Breast epithelium (tissue), 4 donors: ENCODE data around the gene SH3BGRL2. TPM values are rescaled to one million over a fixed set of nuclear protein-coding genes. Genes with fewer than 3 reads are reported as not detected.

Source experiments
- DNase-seq, 2 donors: peaks; one replicate each; pipeline ENCODE4 v3.0.0-alpha.2; 2019; ENCODE audit warnings: low spot score in 2 of 2
- H3K27ac ChIP-seq, 2 donors: fragments of 200-600 bp; sonication (generic) in 1 of 2; one replicate each; pipeline ENCODE4 v1.5.1; 2016 to 2019; ENCODE audit warnings: mild to moderate bottlenecking in 1 of 2
- H3K27me3 ChIP-seq, 2 donors: fragments of 200-600 bp; sonication (generic) in 1 of 2; one replicate each; pipeline versions ENCODE4 v1.5.1 to v1.6.0; 2017 to 2019; ENCODE audit warnings: control low read depth in 1 of 2, mild to moderate bottlenecking in 1 of 2
- H3K36me3 ChIP-seq: fragments of 200-600 bp; one replicate; pipeline ENCODE4 v1.5.1; 2019
- H3K4me1 ChIP-seq, 2 donors: fragments of 200-600 bp; sonication (generic); one replicate each; pipeline ENCODE4 v1.5.1; 2016 to 2019; ENCODE audit warnings: control low read depth in 1 of 2
- H3K4me3 ChIP-seq, 3 donors: fragments of 200-600 bp; sonication (generic); 1 replicate in 2 of 3; 2 replicates in 1 of 3; pipeline ENCODE4 v1.5.1; 2016 to 2019; ENCODE audit warnings: mild to moderate bottlenecking in 3 of 3, moderate library complexity in 2 of 3
- H3K9me3 ChIP-seq, 2 donors: fragments of 200-600 bp; sonication (generic) in 1 of 2; one replicate each; pipeline ENCODE4 v1.5.1; 2016 to 2019; ENCODE audit warnings: control low read depth in 1 of 2
- CTCF ChIP-seq, 3 donors: fragments of 450-650 bp; IDR thresholded peaks; one replicate each; pipeline ENCODE4 v1.5.1; 2016 to 2017; ENCODE audit warnings: antibody characterized with exemption in 3 of 3, mild to moderate bottlenecking in 3 of 3, moderate library complexity in 3 of 3
- POLR2A ChIP-seq: fragments of 450-650 bp; IDR thresholded peaks from one replicate; pipeline ENCODE4 v1.6.1; 2016; ENCODE audit warnings: antibody characterized with exemption, mild to moderate bottlenecking, moderate library complexity
- POLR2AphosphoS5 ChIP-seq, 3 donors: sonication (generic); formaldehyde crosslinking; IDR thresholded peaks; one replicate each; pipeline ENCODE4 v1.6.1; 2017; ENCODE audit warnings: antibody characterized with exemption in 3 of 3
- intact Hi-C: fragments of 100-400 bp; cut with DNase I; formaldehyde crosslinking; loops from one replicate; pipeline ENCODE4 v1.15.1; 2023; ENCODE audit warnings: low total_unique reads
- total RNA-seq, 3 donors: library from RNA; depleted of rRNA; stranded (reverse); fragments of >200 nt; gene quantifications; one replicate each; pipeline ENCODE4 v1.1.0, GENCODE V29; 2016

The SH3BGRL2 gene
- total RNA-seq, 3 donors from 2014 or later: 31.8 to 54.4 (median 50.9) TPM

DNA sequence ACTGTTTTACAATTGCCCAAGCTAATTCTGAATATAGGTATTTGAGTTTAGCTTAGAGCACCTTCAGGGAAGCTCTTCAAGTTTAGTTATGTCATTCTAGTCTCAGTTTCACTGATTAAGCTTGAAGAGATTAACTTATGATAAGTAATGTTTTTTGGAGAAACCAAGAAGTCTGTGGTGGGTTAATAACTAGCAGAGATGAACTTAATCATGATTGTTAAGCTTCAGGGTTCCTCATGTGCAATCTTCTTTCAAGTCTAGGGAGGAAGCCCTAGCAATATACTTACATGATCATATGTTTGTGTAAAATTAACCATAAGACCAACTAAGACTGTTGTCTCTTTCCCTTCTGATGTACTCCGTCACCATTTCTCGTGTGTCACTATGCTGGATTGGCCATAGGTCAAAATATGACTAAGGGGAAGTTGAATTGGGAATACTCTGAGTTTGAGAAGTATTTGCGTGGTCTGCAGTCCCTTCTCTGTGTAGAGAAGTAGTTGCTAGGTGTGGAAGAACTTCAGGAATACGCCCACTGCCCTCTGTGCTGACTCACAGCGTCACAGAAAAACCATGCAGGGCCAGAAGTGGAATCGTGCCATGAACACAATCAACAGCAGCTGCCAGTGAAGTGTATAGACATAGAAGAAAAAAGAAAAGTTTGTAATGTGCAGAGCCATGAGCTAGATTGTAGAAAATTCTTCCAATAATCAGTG lies 88.3 kb downstream of the SH3BGRL2 start:
- intact Hi-C loops: no loop called here
- TF ChIP-seq CTCF (IDR thresholded peaks at IDR 0.05) (no peak), POLR2A (no peak), POLR2AphosphoS5 (IDR thresholded peaks at IDR 0.05) (no peak)
- H3K27ac ChIP-seq: no peak overlapping the region
- no peaks in the 10 kb centered on the region for H3K27me3 ChIP-seq
- no peak overlapping the region for H3K4me3 ChIP-seq
- DNase-seq: no peak
- no peaks in the 10 kb centered on the region for H3K36me3 ChIP-seq
- H3K4me1 ChIP-seq: no peaks in the 10 kb centered on the region
- H3K9me3 ChIP-seq: no peaks in the 10 kb centered on the region

DNA sequence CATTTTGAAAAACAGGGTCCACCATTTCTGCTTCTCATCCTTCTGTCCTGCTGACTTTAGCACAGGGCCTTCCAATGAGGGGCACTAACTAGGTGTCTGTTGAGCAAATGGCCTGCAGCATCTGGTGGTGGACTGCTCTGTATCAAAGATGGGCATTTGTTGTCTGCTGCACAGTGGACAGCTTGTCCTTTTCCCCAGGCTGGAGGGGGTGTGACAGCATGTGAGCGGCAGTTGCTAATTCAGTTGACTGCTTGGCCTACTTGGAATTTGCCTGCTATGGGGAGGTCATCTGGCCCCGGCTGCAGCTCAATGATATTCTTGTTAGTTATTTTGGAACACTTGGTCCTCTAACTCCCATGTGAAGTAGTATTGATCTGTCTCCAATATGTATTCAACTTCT lies 93.7 kb downstream of the SH3BGRL2 start:
- no peaks in the 10 kb centered on the region for H3K36me3 ChIP-seq
- H3K27me3 ChIP-seq: no peaks in the 10 kb centered on the region
- H3K4me1 ChIP-seq: no peaks in the 10 kb centered on the region
- no peak overlapping the region for H3K27ac ChIP-seq
- no peak overlapping the region for H3K4me3 ChIP-seq
- intact Hi-C loops: no loop called here
- no peak for TF ChIP-seq CTCF (IDR thresholded peaks at IDR 0.05)
- no peak for TF ChIP-seq POLR2A
- no peak for TF ChIP-seq POLR2AphosphoS5 (IDR thresholded peaks at IDR 0.05)
- no peak for DNase-seq
- H3K9me3 ChIP-seq: no peaks in the 10 kb centered on the region

DNA sequence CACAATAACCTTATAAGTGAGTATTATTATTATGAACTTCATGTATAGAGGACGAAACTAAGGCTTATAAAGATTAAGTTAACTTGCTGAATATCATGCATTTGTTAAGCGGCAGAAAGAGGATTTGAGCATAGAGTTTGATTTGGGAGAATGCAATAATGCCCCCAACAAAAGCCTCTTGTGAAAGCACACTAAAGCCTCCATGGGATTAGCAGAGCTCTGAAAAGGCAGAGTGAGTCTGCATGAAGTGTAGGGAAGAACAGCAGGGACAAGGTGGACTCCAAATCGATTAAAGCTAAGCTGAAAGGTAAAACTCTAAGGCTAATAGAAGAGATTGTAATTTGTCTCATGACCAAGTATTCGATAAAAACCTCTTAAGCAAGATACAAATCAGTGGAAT lies 100.3 kb downstream of the SH3BGRL2 start:
- H3K27ac ChIP-seq: no peak overlapping the region
- no peak for TF ChIP-seq POLR2AphosphoS5 (IDR thresholded peaks at IDR 0.05)
- TF ChIP-seq CTCF (IDR thresholded peaks at IDR 0.05): no peak
- no peak for TF ChIP-seq POLR2A
- H3K9me3 ChIP-seq: no peaks in the 10 kb centered on the region
- no peaks in the 10 kb centered on the region for H3K4me1 ChIP-seq
- no peak overlapping the region for H3K4me3 ChIP-seq
- no peak for DNase-seq
- H3K36me3 ChIP-seq: no peaks in the 10 kb centered on the region
- intact Hi-C loops: no loop called here
- no peaks in the 10 kb centered on the region for H3K27me3 ChIP-seq

DNA sequence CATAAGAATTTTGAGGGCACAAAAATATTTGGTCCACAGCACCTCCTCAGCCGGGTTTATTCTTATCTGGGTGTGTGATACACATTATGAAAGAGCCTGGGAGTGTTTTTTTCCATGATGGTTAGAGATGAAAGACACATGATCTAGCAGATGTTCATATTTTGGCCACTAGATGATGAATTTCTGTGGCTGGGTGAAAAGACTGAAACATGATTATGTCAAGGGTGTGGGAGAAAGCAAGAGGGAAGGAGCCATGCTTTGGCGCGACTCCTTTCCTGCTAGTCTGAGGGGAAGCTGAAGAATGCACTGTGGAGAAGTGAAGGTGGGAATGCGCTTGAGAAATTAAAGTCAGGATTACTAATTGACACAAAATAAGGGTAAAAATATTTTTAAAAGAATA lies 102.3 kb downstream of the SH3BGRL2 start:
- Histone ChIP-seq H3K36me3 (no peaks in the 10 kb centered on the region), H3K4me1 (no peaks in the 10 kb centered on the region), H3K9me3 (no peaks in the 10 kb centered on the region), H3K4me3 (no peak overlapping the region), H3K27ac (no peak overlapping the region), H3K27me3 (no peaks in the 10 kb centered on the region)
- intact Hi-C loops: no loop called here
- no peak for DNase-seq
- TF ChIP-seq POLR2AphosphoS5 (IDR thresholded peaks at IDR 0.05): no peak
- no peak for TF ChIP-seq POLR2A
- no peak for TF ChIP-seq CTCF (IDR thresholded peaks at IDR 0.05)

DNA sequence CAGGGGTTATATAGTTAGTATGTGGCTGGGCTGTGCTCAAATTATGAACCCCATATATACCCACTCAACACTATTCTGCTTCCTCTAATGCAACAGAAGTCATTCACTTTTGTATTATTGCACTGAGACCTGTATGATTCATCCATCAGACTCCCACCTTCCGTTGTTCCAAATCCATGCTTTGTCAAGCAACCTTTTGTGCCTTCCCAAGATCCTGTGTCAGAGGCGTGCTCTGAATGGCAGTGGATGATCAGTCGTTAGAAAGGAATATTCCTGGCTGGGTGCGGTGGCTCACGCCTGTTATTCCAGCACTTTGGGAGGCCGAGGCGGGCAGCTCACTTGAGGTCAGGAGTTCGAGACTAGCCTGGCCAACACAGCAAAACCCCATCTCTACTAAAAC lies 103.2 kb downstream of the SH3BGRL2 start:
- Histone ChIP-seq H3K9me3 (no peaks in the 10 kb centered on the region), H3K27me3 (no peaks in the 10 kb centered on the region), H3K27ac (no peak overlapping the region), H3K4me1 (no peaks in the 10 kb centered on the region), H3K36me3 (no peaks in the 10 kb centered on the region), H3K4me3 (no peak overlapping the region)
- intact Hi-C loops: no loop called here
- DNase-seq: no peak
- TF ChIP-seq CTCF (IDR thresholded peaks at IDR 0.05): no peak
- no peak for TF ChIP-seq POLR2AphosphoS5 (IDR thresholded peaks at IDR 0.05)
